GM23338 (cell line): ENCODE data around the gene MAP3K5. TPM values are rescaled to one million over a fixed set of nuclear protein-coding genes. Genes with fewer than 3 reads are reported as not detected.

Experiments used
- ATAC-seq: fragments of 200-7000 bp; cut with Tn5 transposase; 3 replicates; pipeline ENCODE4 v1.9.1; 2020
- DNase-seq: peaks from one replicate; pipeline ENCODE4 v3.0.0-alpha.2; 2015; ENCODE audit warnings: low spot score
- H2AFZ ChIP-seq: fragments of 200-600 bp; sonication (generic); 2 replicates; pipeline ENCODE4 v1.8.0; 2016; ENCODE audit warnings: antibody characterized with exemption, mild to moderate bottlenecking, moderate library complexity
- H3F3A ChIP-seq: fragments of 200-600 bp; sonication (generic); replicated peaks from 2 replicates; pipeline ENCODE4 v1.8.0; 2017; ENCODE audit warnings: antibody characterized with exemption, mixed run types, low read depth
- H3K27ac ChIP-seq: fragments of 200-600 bp; sonication (generic); 2 replicates; pipeline ENCODE4 v1.6.1; 2016; ENCODE audit warnings: low read depth
- H3K27me3 ChIP-seq: fragments of 200-600 bp; sonication (generic); 2 replicates; pipeline ENCODE4 v1.8.0; 2016; ENCODE audit warnings: mild to moderate bottlenecking, mixed run types, moderate library complexity; ENCODE audit not compliant: insufficient read depth
- H3K36me3 ChIP-seq: fragments of 200-600 bp; sonication (generic); 2 replicates; pipeline ENCODE4 v1.8.0; 2016; ENCODE audit warnings: mild to moderate bottlenecking; ENCODE audit not compliant: insufficient read depth
- H3K4me1 ChIP-seq: fragments of 200-600 bp; sonication (generic); 2 replicates; pipeline ENCODE4 v1.8.0; 2016; ENCODE audit warnings: mild to moderate bottlenecking, moderate library complexity; ENCODE audit not compliant: insufficient read depth
- H3K4me2 ChIP-seq: fragments of 200-600 bp; sonication (generic); 2 replicates; pipeline ENCODE4 v1.7.1; 2017; ENCODE audit warnings: mixed run types
- H3K4me3 ChIP-seq: fragments of 200-600 bp; sonication (generic); 2 replicates; pipeline ENCODE4 v1.6.1; 2016; ENCODE audit warnings: mixed run types
- H3K79me2 ChIP-seq: fragments of 200-600 bp; sonication (generic); replicated peaks from 2 replicates; pipeline ENCODE4 v1.8.0; 2017; ENCODE audit warnings: mild to moderate bottlenecking; ENCODE audit not compliant: insufficient read depth
- H3K9me2 ChIP-seq: fragments of 200-600 bp; sonication (generic); 2 replicates; pipeline ENCODE4 v1.8.0; 2017; ENCODE audit not compliant: insufficient read depth
- H4K20me1 ChIP-seq: fragments of 200-600 bp; sonication (generic); replicated peaks from 2 replicates; pipeline ENCODE4 v1.8.0; 2017; ENCODE audit warnings: mild to moderate bottlenecking; ENCODE audit not compliant: insufficient read depth
- H3K27ac Mint-ChIP-seq: 2 replicates; pipeline ENCODE4 v1.8.0; 2020; ENCODE audit warnings: inconsistent platforms, mild to moderate bottlenecking, moderate library complexity, mixed read lengths
- H3K27me3 Mint-ChIP-seq: 3 replicates; pipeline ENCODE4 v1.8.0; 2022; ENCODE audit warnings: low read depth, mild to moderate bottlenecking, moderate library complexity, mixed read lengths, inconsistent platforms; ENCODE audit not compliant: insufficient read depth, poor library complexity
- H3K36me3 Mint-ChIP-seq: 3 replicates; pipeline ENCODE4 v1.8.0; 2021; ENCODE audit warnings: low read depth, mild to moderate bottlenecking, inconsistent platforms, moderate library complexity, mixed read lengths
- H3K4me1 Mint-ChIP-seq: 3 replicates; pipeline ENCODE4 v1.8.0; 2020; ENCODE audit warnings: mild to moderate bottlenecking, inconsistent platforms, mixed read lengths
- H3K4me3 Mint-ChIP-seq: 3 replicates; pipeline ENCODE4 v1.8.0; 2021; ENCODE audit warnings: moderate library complexity, mild to moderate bottlenecking, inconsistent platforms, mixed read lengths
- H3K9me3 Mint-ChIP-seq: 3 replicates; pipeline ENCODE4 v1.8.0; 2020; ENCODE audit warnings: moderate library complexity, mild to moderate bottlenecking, inconsistent platforms, mixed read lengths
- CREB1 ChIP-seq: fragments of 250-450 bp; sonication (Bioruptor Pico); IDR thresholded peaks from 2 replicates; pipeline ENCODE4 v1.5.0; 2020; ENCODE audit warnings: low read depth, mild to moderate bottlenecking, moderate library complexity
- EZH2 ChIP-seq: fragments of 200-600 bp; sonication (generic); IDR thresholded peaks from one replicate; pipeline ENCODE4 v1.8.0; 2017; ENCODE audit warnings: antibody characterized with exemption, mild to moderate bottlenecking, low read depth; ENCODE audit not compliant: unreplicated experiment
- EZH2phosphoT487 ChIP-seq: fragments of 200-600 bp; sonication (generic); IDR thresholded peaks from one replicate; pipeline ENCODE4 v1.8.1; 2018; ENCODE audit warnings: antibody characterized with exemption; ENCODE audit not compliant: unreplicated experiment
- JUNB ChIP-seq: IDR thresholded peaks from one replicate; pipeline ENCODE4 v1.6.1; 2016; ENCODE audit warnings: antibody characterized with exemption; ENCODE audit not compliant: unreplicated experiment
- NANOG ChIP-seq: IDR thresholded peaks from 2 replicates; pipeline ENCODE4 v1.6.1; 2016; ENCODE audit warnings: antibody characterized with exemption, borderline replicate concordance
- POLR2AphosphoS5 ChIP-seq: IDR thresholded peaks from 2 replicates; pipeline ENCODE4 v1.6.1; 2016; ENCODE audit warnings: antibody characterized with exemption, low read depth
- STAT1 ChIP-seq: IDR thresholded peaks from one replicate; pipeline ENCODE4 v1.6.1; 2016; ENCODE audit warnings: antibody characterized with exemption; ENCODE audit not compliant: unreplicated experiment
- ZNF114 ChIP-seq: fragments of 250-450 bp; sonication (Bioruptor Pico); IDR thresholded peaks from 2 replicates; pipeline ENCODE4 v1.5.0; 2020; ENCODE audit warnings: mild to moderate bottlenecking, moderate library complexity
- ZNF331 ChIP-seq: fragments of 250-450 bp; sonication (Bioruptor Pico); IDR thresholded peaks from 2 replicates; pipeline ENCODE4 v1.5.0; 2020; ENCODE audit warnings: low read depth, mild to moderate bottlenecking, moderate library complexity
- polyA plus RNA-seq: library from polyadenylated mRNA; unstranded; fragments of >200 nt; fragmentation: Nextera tagmentation; extraction: Ambion mirVana; gene quantifications from 2 replicates; pipeline ENCODE4 v1.2.1, GENCODE V29; 2016
- total RNA-seq: library from RNA; depleted of rRNA; stranded (reverse); fragments of >200 nt; shearing (Covaris generic); gene quantifications from 2 replicates; pipeline ENCODE4 v1.2.3, GENCODE V29; 2014
- TF ChIP-seq, protein P1 (sequence below), 2 experiments: fragments of 200-600 bp in 1 of 2; sonication (generic) in 1 of 2; conservative IDR thresholded peaks; 2 replicates each; pipeline versions ENCODE4 v1.5.1 to v1.6.1; 2016 to 2017; ENCODE audit warnings: antibody characterized with exemption in 2 of 2, low read depth in 2 of 2, mild to moderate bottlenecking in 2 of 2, moderate library complexity in 1 of 2
- TF ChIP-seq, protein P2 (sequence below): IDR thresholded peaks from 2 replicates; pipeline ENCODE4 v1.6.1; 2016; ENCODE audit warnings: antibody characterized with exemption
- TF ChIP-seq, protein P3 (sequence below): fragments of 250-450 bp; sonication (Bioruptor Pico); IDR thresholded peaks from 2 replicates; pipeline ENCODE4 v1.5.0; 2020; ENCODE audit warnings: mild to moderate bottlenecking, moderate library complexity
- TF ChIP-seq, protein P4 (sequence below): IDR thresholded peaks from one replicate; pipeline ENCODE4 v1.6.1; 2018; ENCODE audit warnings: antibody characterized with exemption; ENCODE audit not compliant: unreplicated experiment

MAP3K5 gene
- total and polyA plus RNA-seq, 2 experiments from 2014 or later = 0.76 to 2.8 TPM

DNA sequence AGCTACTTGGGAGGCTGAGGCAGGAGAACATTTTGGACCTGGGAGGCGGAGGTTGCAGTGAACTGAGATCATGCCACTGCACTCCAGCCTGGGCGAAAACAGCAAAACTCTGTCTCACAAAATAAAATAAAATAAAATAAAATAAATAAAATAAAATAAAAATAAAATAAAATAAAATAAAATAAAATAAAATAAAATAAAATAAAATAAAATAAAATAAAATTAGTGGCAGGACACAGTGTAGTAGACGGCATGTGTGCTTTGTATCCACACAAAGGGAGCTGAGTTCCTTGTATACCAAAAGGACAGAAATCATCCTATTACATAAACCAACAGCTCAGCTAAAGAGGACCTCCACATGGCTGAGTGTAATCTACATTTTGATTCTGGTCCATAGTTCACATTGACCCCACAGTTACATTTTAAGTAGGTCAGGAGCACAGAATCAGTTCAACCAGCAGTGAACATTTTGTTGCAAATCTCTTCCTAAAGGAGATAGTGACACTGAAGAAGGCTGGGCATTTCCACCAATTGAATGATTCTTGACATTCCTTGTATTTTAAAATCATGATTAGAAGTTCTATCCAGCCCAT, 150.3 kb downstream of the MAP3K5 start:
- Histone ChIP-seq H3K27me3 (no peaks in the 10 kb centered on the region), H3F3A (no peaks in the 10 kb centered on the region), H3K27ac (no peak overlapping the region), H3K36me3 (no peaks in the 10 kb centered on the region), H2AFZ (no peak overlapping the region), H3K4me1 (peaks cover 5% of the 10 kb centered on the region; the same call in 1 of the 2 replicates), H3K79me2 (no peaks in the 10 kb centered on the region), H3K4me3 (no peak overlapping the region), H3K9me2 (no peaks in the 10 kb centered on the region), H3K4me2 (no peak overlapping the region), H4K20me1 (no peaks in the 10 kb centered on the region)
- Mint-ChIP-seq H3K27me3 (no peaks in the 10 kb centered on the region), H3K27ac (no peak overlapping the region), H3K4me3 (no peak overlapping the region), H3K9me3 (no peaks in the 10 kb centered on the region), H3K4me1 (peaks cover 14% of the 10 kb centered on the region), H3K36me3 (no peaks in the 10 kb centered on the region)
- DNase-seq = no peak
- TF ChIP-seq CREB1 (CRISPR knock-in tag) (no peak), POLR2AphosphoS5 (no peak), EZH2 (no peak), ZNF114 (no peak), STAT1 (no peak), EZH2phosphoT487 (no peak), JUNB (no peak), ZNF331 (CRISPR knock-in tag) (no peak), NANOG (no peak)
- TF ChIP-seq, protein P1, sequence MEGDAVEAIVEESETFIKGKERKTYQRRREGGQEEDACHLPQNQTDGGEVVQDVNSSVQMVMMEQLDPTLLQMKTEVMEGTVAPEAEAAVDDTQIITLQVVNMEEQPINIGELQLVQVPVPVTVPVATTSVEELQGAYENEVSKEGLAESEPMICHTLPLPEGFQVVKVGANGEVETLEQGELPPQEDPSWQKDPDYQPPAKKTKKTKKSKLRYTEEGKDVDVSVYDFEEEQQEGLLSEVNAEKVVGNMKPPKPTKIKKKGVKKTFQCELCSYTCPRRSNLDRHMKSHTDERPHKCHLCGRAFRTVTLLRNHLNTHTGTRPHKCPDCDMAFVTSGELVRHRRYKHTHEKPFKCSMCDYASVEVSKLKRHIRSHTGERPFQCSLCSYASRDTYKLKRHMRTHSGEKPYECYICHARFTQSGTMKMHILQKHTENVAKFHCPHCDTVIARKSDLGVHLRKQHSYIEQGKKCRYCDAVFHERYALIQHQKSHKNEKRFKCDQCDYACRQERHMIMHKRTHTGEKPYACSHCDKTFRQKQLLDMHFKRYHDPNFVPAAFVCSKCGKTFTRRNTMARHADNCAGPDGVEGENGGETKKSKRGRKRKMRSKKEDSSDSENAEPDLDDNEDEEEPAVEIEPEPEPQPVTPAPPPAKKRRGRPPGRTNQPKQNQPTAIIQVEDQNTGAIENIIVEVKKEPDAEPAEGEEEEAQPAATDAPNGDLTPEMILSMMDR (conservative IDR thresholded peaks at IDR 0.05; ENCODE audit: low read depth in 2 of 2) = no peak
- TF ChIP-seq, protein P2, sequence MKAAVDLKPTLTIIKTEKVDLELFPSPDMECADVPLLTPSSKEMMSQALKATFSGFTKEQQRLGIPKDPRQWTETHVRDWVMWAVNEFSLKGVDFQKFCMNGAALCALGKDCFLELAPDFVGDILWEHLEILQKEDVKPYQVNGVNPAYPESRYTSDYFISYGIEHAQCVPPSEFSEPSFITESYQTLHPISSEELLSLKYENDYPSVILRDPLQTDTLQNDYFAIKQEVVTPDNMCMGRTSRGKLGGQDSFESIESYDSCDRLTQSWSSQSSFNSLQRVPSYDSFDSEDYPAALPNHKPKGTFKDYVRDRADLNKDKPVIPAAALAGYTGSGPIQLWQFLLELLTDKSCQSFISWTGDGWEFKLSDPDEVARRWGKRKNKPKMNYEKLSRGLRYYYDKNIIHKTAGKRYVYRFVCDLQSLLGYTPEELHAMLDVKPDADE = no peak
- TF ChIP-seq, protein P3, sequence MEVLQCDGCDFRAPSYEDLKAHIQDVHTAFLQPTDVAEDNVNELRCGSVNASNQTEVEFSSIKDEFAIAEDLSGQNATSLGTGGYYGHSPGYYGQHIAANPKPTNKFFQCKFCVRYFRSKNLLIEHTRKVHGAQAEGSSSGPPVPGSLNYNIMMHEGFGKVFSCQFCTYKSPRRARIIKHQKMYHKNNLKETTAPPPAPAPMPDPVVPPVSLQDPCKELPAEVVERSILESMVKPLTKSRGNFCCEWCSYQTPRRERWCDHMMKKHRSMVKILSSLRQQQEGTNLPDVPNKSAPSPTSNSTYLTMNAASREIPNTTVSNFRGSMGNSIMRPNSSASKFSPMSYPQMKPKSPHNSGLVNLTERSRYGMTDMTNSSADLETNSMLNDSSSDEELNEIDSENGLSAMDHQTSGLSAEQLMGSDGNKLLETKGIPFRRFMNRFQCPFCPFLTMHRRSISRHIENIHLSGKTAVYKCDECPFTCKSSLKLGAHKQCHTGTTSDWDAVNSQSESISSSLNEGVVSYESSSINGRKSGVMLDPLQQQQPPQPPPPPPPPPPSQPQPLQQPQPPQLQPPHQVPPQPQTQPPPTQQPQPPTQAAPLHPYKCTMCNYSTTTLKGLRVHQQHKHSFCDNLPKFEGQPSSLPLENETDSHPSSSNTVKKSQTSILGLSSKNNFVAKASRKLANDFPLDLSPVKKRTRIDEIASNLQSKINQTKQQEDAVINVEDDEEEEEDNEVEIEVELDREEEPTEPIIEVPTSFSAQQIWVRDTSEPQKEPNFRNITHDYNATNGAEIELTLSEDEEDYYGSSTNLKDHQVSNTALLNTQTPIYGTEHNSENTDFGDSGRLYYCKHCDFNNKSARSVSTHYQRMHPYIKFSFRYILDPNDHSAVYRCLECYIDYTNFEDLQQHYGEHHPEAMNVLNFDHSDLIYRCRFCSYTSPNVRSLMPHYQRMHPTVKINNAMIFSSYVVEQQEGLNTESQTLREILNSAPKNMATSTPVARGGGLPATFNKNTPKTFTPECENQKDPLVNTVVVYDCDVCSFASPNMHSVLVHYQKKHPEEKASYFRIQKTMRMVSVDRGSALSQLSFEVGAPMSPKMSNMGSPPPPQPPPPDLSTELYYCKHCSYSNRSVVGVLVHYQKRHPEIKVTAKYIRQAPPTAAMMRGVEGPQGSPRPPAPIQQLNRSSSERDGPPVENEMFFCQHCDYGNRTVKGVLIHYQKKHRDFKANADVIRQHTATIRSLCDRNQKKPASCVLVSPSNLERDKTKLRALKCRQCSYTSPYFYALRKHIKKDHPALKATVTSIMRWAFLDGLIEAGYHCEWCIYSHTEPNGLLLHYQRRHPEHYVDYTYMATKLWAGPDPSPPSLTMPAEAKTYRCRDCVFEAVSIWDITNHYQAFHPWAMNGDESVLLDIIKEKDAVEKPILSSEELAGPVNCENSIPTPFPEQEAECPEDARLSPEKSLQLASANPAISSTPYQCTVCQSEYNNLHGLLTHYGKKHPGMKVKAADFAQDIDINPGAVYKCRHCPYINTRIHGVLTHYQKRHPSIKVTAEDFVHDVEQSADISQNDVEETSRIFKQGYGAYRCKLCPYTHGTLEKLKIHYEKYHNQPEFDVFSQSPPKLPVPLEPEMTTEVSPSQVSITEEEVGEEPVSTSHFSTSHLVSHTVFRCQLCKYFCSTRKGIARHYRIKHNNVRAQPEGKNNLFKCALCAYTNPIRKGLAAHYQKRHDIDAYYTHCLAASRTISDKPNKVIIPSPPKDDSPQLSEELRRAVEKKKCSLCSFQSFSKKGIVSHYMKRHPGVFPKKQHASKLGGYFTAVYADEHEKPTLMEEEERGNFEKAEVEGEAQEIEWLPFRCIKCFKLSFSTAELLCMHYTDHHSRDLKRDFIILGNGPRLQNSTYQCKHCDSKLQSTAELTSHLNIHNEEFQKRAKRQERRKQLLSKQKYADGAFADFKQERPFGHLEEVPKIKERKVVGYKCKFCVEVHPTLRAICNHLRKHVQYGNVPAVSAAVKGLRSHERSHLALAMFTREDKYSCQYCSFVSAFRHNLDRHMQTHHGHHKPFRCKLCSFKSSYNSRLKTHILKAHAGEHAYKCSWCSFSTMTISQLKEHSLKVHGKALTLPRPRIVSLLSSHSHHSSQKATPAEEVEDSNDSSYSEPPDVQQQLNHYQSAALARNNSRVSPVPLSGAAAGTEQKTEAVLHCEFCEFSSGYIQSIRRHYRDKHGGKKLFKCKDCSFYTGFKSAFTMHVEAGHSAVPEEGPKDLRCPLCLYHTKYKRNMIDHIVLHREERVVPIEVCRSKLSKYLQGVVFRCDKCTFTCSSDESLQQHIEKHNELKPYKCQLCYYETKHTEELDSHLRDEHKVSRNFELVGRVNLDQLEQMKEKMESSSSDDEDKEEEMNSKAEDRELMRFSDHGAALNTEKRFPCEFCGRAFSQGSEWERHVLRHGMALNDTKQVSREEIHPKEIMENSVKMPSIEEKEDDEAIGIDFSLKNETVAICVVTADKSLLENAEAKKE (CRISPR knock-in tag) = no peak
- TF ChIP-seq, protein P4, sequence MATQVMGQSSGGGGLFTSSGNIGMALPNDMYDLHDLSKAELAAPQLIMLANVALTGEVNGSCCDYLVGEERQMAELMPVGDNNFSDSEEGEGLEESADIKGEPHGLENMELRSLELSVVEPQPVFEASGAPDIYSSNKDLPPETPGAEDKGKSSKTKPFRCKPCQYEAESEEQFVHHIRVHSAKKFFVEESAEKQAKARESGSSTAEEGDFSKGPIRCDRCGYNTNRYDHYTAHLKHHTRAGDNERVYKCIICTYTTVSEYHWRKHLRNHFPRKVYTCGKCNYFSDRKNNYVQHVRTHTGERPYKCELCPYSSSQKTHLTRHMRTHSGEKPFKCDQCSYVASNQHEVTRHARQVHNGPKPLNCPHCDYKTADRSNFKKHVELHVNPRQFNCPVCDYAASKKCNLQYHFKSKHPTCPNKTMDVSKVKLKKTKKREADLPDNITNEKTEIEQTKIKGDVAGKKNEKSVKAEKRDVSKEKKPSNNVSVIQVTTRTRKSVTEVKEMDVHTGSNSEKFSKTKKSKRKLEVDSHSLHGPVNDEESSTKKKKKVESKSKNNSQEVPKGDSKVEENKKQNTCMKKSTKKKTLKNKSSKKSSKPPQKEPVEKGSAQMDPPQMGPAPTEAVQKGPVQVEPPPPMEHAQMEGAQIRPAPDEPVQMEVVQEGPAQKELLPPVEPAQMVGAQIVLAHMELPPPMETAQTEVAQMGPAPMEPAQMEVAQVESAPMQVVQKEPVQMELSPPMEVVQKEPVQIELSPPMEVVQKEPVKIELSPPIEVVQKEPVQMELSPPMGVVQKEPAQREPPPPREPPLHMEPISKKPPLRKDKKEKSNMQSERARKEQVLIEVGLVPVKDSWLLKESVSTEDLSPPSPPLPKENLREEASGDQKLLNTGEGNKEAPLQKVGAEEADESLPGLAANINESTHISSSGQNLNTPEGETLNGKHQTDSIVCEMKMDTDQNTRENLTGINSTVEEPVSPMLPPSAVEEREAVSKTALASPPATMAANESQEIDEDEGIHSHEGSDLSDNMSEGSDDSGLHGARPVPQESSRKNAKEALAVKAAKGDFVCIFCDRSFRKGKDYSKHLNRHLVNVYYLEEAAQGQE = no peak
- no peak for ATAC-seq
